ENCODE data around the gene GLO1. TPM values are rescaled to one million over a fixed set of nuclear protein-coding genes. Genes with fewer than 3 reads are reported as not detected.

GLO1 gene
- total and polyA plus RNA-seq, 10 donors: 39.9 to 113 (median 79.4) TPM

GRCh38 chr6:38650207-38650752, 52.7 kb downstream of the GLO1 start:
- H3K4me1 ChIP-seq: no peaks in the 10 kb centered on the region
- intact Hi-C loops (cut with DNase I; ENCODE audit: low total_unique reads): no loop called here
- WGBS, 5 donors: 76 to 96% (median 93%) methylated on average over 5 of the region's 5 CpGs
- no peak overlapping the region for H3K4me3 ChIP-seq
- no peak for DNase-seq
- no peaks in the 10 kb centered on the region for H3K27me3 ChIP-seq (replicated peaks in 1 of 7)
- H3K9me3 ChIP-seq: peaks cover 0 to 3% (median 0%) of the 10 kb centered on the region in 8 donors
- no peak overlapping the region for H3K27ac ChIP-seq
- H3K36me3 ChIP-seq: peaks cover 0 to 36% (median 0%) of the 10 kb centered on the region in 6 donors
- no peak for TF ChIP-seq POLR2A (IDR thresholded peaks at IDR 0.05)
- no peak for TF ChIP-seq POLR2AphosphoS5 (IDR thresholded peaks at IDR 0.05)
- TF ChIP-seq CTCF (IDR thresholded peaks at IDR 0.05 in 8 of 11, conservative IDR thresholded peaks at IDR 0.05 in 3 of 11): no peak

GRCh38 chr6:38649744-38650143, 53.2 kb downstream of the GLO1 start:
- Histone ChIP-seq H3K4me1 (no peaks in the 10 kb centered on the region), H3K4me3 (no peak overlapping the region), H3K36me3 (peaks cover 0 to 34% (median 0%) of the 10 kb centered on the region in 6 donors), H3K9me3 (peaks cover 0 to 3% (median 0%) of the 10 kb centered on the region in 8 donors), H3K27ac (no peak overlapping the region), H3K27me3 (replicated peaks in 1 of 7) (no peaks in the 10 kb centered on the region)
- no peak for TF ChIP-seq POLR2AphosphoS5 (IDR thresholded peaks at IDR 0.05)
- TF ChIP-seq CTCF (IDR thresholded peaks at IDR 0.05 in 8 of 11, conservative IDR thresholded peaks at IDR 0.05 in 3 of 11): no peak
- TF ChIP-seq POLR2A (IDR thresholded peaks at IDR 0.05): no peak
- intact Hi-C loops (cut with DNase I; ENCODE audit: low total_unique reads): no loop called here
- WGBS, 5 donors: 91 to 99% (median 97%) methylated on average over 2 of the region's 2 CpGs
- DNase-seq: no peak

- no peak for DNase-seq
- TF ChIP-seq POLR2AphosphoS5 (IDR thresholded peaks at IDR 0.05) (no peak), POLR2A (IDR thresholded peaks at IDR 0.05) (no peak), CTCF (IDR thresholded peaks at IDR 0.05 in 8 of 11, conservative IDR thresholded peaks at IDR 0.05 in 3 of 11) (no peak)
- peaks cover 0 to 28% (median 0%) of the 10 kb centered on the region in 6 donors for H3K36me3 ChIP-seq
- intact Hi-C loops (cut with DNase I; ENCODE audit: low total_unique reads): no loop called here
- peaks cover 0 to 3% (median 0%) of the 10 kb centered on the region in 8 donors for H3K9me3 ChIP-seq
- no peak overlapping the region for H3K27ac ChIP-seq
- no peak overlapping the region for H3K4me3 ChIP-seq
- no peaks in the 10 kb centered on the region for H3K27me3 ChIP-seq (replicated peaks in 1 of 7)
- no peaks in the 10 kb centered on the region for H3K4me1 ChIP-seq
Measured at GRCh38 chr6:38648629-38649028, 54.3 kb downstream of the GLO1 start.

GRCh38 chr6:38646166-38646878, 56.6 kb downstream of the GLO1 start:
- Histone ChIP-seq H3K4me1 (peaks cover 0 to 3% (median 2%) of the 10 kb centered on the region in 6 donors), H3K36me3 (peaks cover 0 to 26% (median 0%) of the 10 kb centered on the region in 6 donors), H3K9me3 (peaks cover 0 to 1% (median 0%) of the 10 kb centered on the region in 8 donors), H3K4me3 (no peak overlapping the region), H3K27ac (no peak overlapping the region), H3K27me3 (replicated peaks in 1 of 7) (no peaks in the 10 kb centered on the region)
- no peak for TF ChIP-seq POLR2AphosphoS5 (IDR thresholded peaks at IDR 0.05)
- TF ChIP-seq POLR2A (IDR thresholded peaks at IDR 0.05): no peak
- no peak for TF ChIP-seq CTCF (IDR thresholded peaks at IDR 0.05 in 8 of 11, conservative IDR thresholded peaks at IDR 0.05 in 3 of 11)
- WGBS, 5 donors: 79 to 87% (median 80%) methylated on average over 3 of the region's 3 CpGs
- intact Hi-C loops (cut with DNase I; ENCODE audit: low total_unique reads): no loop called here
- no peak for DNase-seq

All from spleen (tissue), 11 donors.